ENCODE measurements around the gene SLC5A12. TPM values are rescaled to one million over a fixed set of nuclear protein-coding genes. Genes with fewer than 3 reads are reported as not detected.

Gene SLC5A12
- total and polyA plus RNA-seq, 3 experiments from 2014 or later, result not detected

GRCh38 chr11:26700574-26701235, 21.2 kb downstream of the SLC5A12 start:
- Histone ChIP-seq H3K36me3 (ENCODE audit: insufficient read depth, low read length) (no peaks in the 10 kb centered on the region), H3K27me3 (ENCODE audit: insufficient read depth, low read length, poor library complexity, severe bottlenecking) (no peaks in the 10 kb centered on the region), H3K4me3 (ENCODE audit: low read length) (no peak overlapping the region), H3K9me3 (ENCODE audit: low read length) (no peaks in the 10 kb centered on the region), H3K27ac (ENCODE audit: low read depth, low read length) (no peak overlapping the region), H3K4me1 (ENCODE audit: insufficient read depth, low read length) (no peaks in the 10 kb centered on the region)
- no peaks in the 10 kb centered on the region for H3K36me3 Mint-ChIP-seq
- ChIA-PET POLR2A (no interaction called here), CTCF (no interaction called here)
- DNase-seq, result no peak
- H3K27me3 Mint-ChIP-seq, result no peaks in the 10 kb centered on the region
- no peak overlapping the region for H3K27ac Mint-ChIP-seq
- no peak overlapping the region for H3K4me3 Mint-ChIP-seq
- no peaks in the 10 kb centered on the region for H3K4me1 Mint-ChIP-seq
- H3K9me3 Mint-ChIP-seq, result peaks cover 0 to 14% (median 6%) of the 10 kb centered on the region in 5 donors

GRCh38 chr11:26698224-26698623, 23.6 kb downstream of the SLC5A12 start:
- Mint-ChIP-seq H3K27me3 (no peaks in the 10 kb centered on the region), H3K9me3 (peaks cover 0 to 10% (median 5%) of the 10 kb centered on the region in 5 donors), H3K4me3 (no peak overlapping the region), H3K4me1 (no peaks in the 10 kb centered on the region), H3K27ac (no peak overlapping the region), H3K36me3 (no peaks in the 10 kb centered on the region)
- POLR2A ChIA-PET, result no interaction called here
- Histone ChIP-seq H3K4me1 (ENCODE audit: insufficient read depth, low read length) (no peaks in the 10 kb centered on the region), H3K9me3 (ENCODE audit: low read length) (no peaks in the 10 kb centered on the region), H3K27ac (ENCODE audit: low read depth, low read length) (no peak overlapping the region), H3K36me3 (ENCODE audit: insufficient read depth, low read length) (no peaks in the 10 kb centered on the region), H3K4me3 (ENCODE audit: low read length) (no peak overlapping the region), H3K27me3 (ENCODE audit: insufficient read depth, low read length, poor library complexity, severe bottlenecking) (no peaks in the 10 kb centered on the region)
- DNase-seq, result no peak
- CTCF ChIA-PET, result no interaction called here

- Histone ChIP-seq H3K9me3 (ENCODE audit: low read length) (no peaks in the 10 kb centered on the region), H3K36me3 (ENCODE audit: insufficient read depth, low read length) (no peaks in the 10 kb centered on the region), H3K4me1 (ENCODE audit: insufficient read depth, low read length) (no peaks in the 10 kb centered on the region), H3K4me3 (ENCODE audit: low read length) (no peak overlapping the region), H3K27ac (ENCODE audit: low read depth, low read length) (no peak overlapping the region), H3K27me3 (ENCODE audit: insufficient read depth, low read length, poor library complexity, severe bottlenecking) (no peaks in the 10 kb centered on the region)
- no peaks in the 10 kb centered on the region for H3K4me1 Mint-ChIP-seq
- ChIA-PET POLR2A (no interaction called here), CTCF (no interaction called here)
- H3K27ac Mint-ChIP-seq, result no peak overlapping the region
- H3K4me3 Mint-ChIP-seq, result no peak overlapping the region
- DNase-seq, result no peak
- no peaks in the 10 kb centered on the region for H3K36me3 Mint-ChIP-seq
- H3K9me3 Mint-ChIP-seq, result peaks cover 0 to 10% (median 5%) of the 10 kb centered on the region in 5 donors
- no peaks in the 10 kb centered on the region for H3K27me3 Mint-ChIP-seq
Observed at GRCh38 chr11:26696330-26696729, 25.5 kb downstream of the SLC5A12 start.

GRCh38 chr11:26688701-26689100, 33.2 kb downstream of the SLC5A12 start:
- CTCF ChIA-PET, result no interaction called here
- Mint-ChIP-seq H3K36me3 (no peaks in the 10 kb centered on the region), H3K4me3 (no peak overlapping the region), H3K9me3 (peaks cover 0 to 18% (median 14%) of the 10 kb centered on the region in 5 donors), H3K27ac (no peak overlapping the region), H3K4me1 (no peaks in the 10 kb centered on the region), H3K27me3 (no peaks in the 10 kb centered on the region)
- no peak overlapping the region for H3K4me3 ChIP-seq (ENCODE audit: low read length)
- DNase-seq, result no peak
- no peaks in the 10 kb centered on the region for H3K27me3 ChIP-seq (ENCODE audit: insufficient read depth, low read length, poor library complexity, severe bottlenecking)
- no peak overlapping the region for H3K27ac ChIP-seq (ENCODE audit: low read depth, low read length)
- POLR2A ChIA-PET, result no interaction called here
- H3K4me1 ChIP-seq (ENCODE audit: insufficient read depth, low read length), result no peaks in the 10 kb centered on the region
- no peaks in the 10 kb centered on the region for H3K9me3 ChIP-seq (ENCODE audit: low read length)
- no peaks in the 10 kb centered on the region for H3K36me3 ChIP-seq (ENCODE audit: insufficient read depth, low read length)

GRCh38 chr11:26687351-26687750, 34.5 kb downstream of the SLC5A12 start:
- Histone ChIP-seq H3K4me3 (ENCODE audit: low read length) (no peak overlapping the region), H3K4me1 (ENCODE audit: insufficient read depth, low read length) (no peaks in the 10 kb centered on the region), H3K27me3 (ENCODE audit: insufficient read depth, low read length, poor library complexity, severe bottlenecking) (no peaks in the 10 kb centered on the region), H3K9me3 (ENCODE audit: low read length) (no peaks in the 10 kb centered on the region), H3K36me3 (ENCODE audit: insufficient read depth, low read length) (no peaks in the 10 kb centered on the region), H3K27ac (ENCODE audit: low read depth, low read length) (no peak overlapping the region)
- Mint-ChIP-seq H3K27ac (no peak overlapping the region), H3K9me3 (peaks cover 0 to 18% (median 14%) of the 10 kb centered on the region in 5 donors), H3K27me3 (no peaks in the 10 kb centered on the region), H3K36me3 (no peaks in the 10 kb centered on the region), H3K4me3 (no peak overlapping the region), H3K4me1 (no peaks in the 10 kb centered on the region)
- DNase-seq, result no peak
- CTCF ChIA-PET, result no interaction called here
- POLR2A ChIA-PET, result no interaction called here

GRCh38 chr11:26677566-26677965, 44.3 kb downstream of the SLC5A12 start:
- ChIA-PET POLR2A (no interaction called here), CTCF (no interaction called here)
- H3K36me3 Mint-ChIP-seq, result no peaks in the 10 kb centered on the region
- Histone ChIP-seq H3K27me3 (ENCODE audit: insufficient read depth, low read length, poor library complexity, severe bottlenecking) (no peaks in the 10 kb centered on the region), H3K4me3 (ENCODE audit: low read length) (no peak overlapping the region), H3K36me3 (ENCODE audit: insufficient read depth, low read length) (no peaks in the 10 kb centered on the region), H3K27ac (ENCODE audit: low read depth, low read length) (no peak overlapping the region), H3K9me3 (ENCODE audit: low read length) (no peaks in the 10 kb centered on the region), H3K4me1 (ENCODE audit: insufficient read depth, low read length) (no peaks in the 10 kb centered on the region)
- H3K27ac Mint-ChIP-seq, result no peak overlapping the region
- no peaks in the 10 kb centered on the region for H3K4me1 Mint-ChIP-seq
- no peak overlapping the region for H3K4me3 Mint-ChIP-seq
- H3K27me3 Mint-ChIP-seq, result no peaks in the 10 kb centered on the region
- DNase-seq, result no peak
- H3K9me3 Mint-ChIP-seq, result peaks cover 1 to 20% (median 5%) of the 10 kb centered on the region in 5 donors

- CTCF ChIA-PET, result no interaction called here
- H3K36me3 ChIP-seq (ENCODE audit: insufficient read depth, low read length), result no peaks in the 10 kb centered on the region
- Mint-ChIP-seq H3K27ac (no peak overlapping the region), H3K9me3 (peaks cover 1 to 20% (median 5%) of the 10 kb centered on the region in 5 donors), H3K4me1 (no peaks in the 10 kb centered on the region), H3K4me3 (no peak overlapping the region), H3K27me3 (no peaks in the 10 kb centered on the region), H3K36me3 (no peaks in the 10 kb centered on the region)
- no peaks in the 10 kb centered on the region for H3K4me1 ChIP-seq (ENCODE audit: insufficient read depth, low read length)
- DNase-seq, result no peak
- H3K4me3 ChIP-seq (ENCODE audit: low read length), result no peak overlapping the region
- H3K9me3 ChIP-seq (ENCODE audit: low read length), result no peaks in the 10 kb centered on the region
- H3K27ac ChIP-seq (ENCODE audit: low read depth, low read length), result no peak overlapping the region
- POLR2A ChIA-PET, result no interaction called here
- H3K27me3 ChIP-seq (ENCODE audit: insufficient read depth, low read length, poor library complexity, severe bottlenecking), result no peaks in the 10 kb centered on the region
Observed at GRCh38 chr11:26676641-26677040, 45.2 kb downstream of the SLC5A12 start.

- Mint-ChIP-seq H3K4me1 (no peaks in the 10 kb centered on the region), H3K36me3 (no peaks in the 10 kb centered on the region), H3K9me3 (peaks cover 0 to 24% (median 5%) of the 10 kb centered on the region in 5 donors), H3K27me3 (peaks cover 0 to under 1% of the 10 kb centered on the region in 2 donors), H3K27ac (no peak overlapping the region), H3K4me3 (no peak overlapping the region)
- CTCF ChIA-PET, result no interaction called here
- DNase-seq, result no peak
- Histone ChIP-seq H3K9me3 (ENCODE audit: low read length) (no peaks in the 10 kb centered on the region), H3K36me3 (ENCODE audit: insufficient read depth, low read length) (no peaks in the 10 kb centered on the region), H3K27ac (ENCODE audit: low read depth, low read length) (no peak overlapping the region), H3K4me3 (ENCODE audit: low read length) (no peak overlapping the region), H3K4me1 (ENCODE audit: insufficient read depth, low read length) (no peaks in the 10 kb centered on the region), H3K27me3 (ENCODE audit: insufficient read depth, low read length, poor library complexity, severe bottlenecking) (no peaks in the 10 kb centered on the region)
- POLR2A ChIA-PET, result no interaction called here
Observed at GRCh38 chr11:26675233-26675928, 46.5 kb downstream of the SLC5A12 start.
